NB4 (cell line): ENCODE data around the gene GBP7.

Source experiments
- MYC ChIP-seq: IDR thresholded peaks from 2 replicates; pipeline ENCODE4 v1.6.1; 2011; ENCODE audit warnings: low read depth, low read length
- TF ChIP-seq, protein P1 (sequence below): IDR thresholded peaks from one replicate; pipeline ENCODE4 v1.5.1; 2012; ENCODE audit warnings: low read depth, low read length
- TF ChIP-seq, protein P2 (sequence below): IDR thresholded peaks from 2 replicates; pipeline ENCODE4 v1.6.1; 2011; ENCODE audit warnings: low read depth, low read length

- TF ChIP-seq, protein P1, sequence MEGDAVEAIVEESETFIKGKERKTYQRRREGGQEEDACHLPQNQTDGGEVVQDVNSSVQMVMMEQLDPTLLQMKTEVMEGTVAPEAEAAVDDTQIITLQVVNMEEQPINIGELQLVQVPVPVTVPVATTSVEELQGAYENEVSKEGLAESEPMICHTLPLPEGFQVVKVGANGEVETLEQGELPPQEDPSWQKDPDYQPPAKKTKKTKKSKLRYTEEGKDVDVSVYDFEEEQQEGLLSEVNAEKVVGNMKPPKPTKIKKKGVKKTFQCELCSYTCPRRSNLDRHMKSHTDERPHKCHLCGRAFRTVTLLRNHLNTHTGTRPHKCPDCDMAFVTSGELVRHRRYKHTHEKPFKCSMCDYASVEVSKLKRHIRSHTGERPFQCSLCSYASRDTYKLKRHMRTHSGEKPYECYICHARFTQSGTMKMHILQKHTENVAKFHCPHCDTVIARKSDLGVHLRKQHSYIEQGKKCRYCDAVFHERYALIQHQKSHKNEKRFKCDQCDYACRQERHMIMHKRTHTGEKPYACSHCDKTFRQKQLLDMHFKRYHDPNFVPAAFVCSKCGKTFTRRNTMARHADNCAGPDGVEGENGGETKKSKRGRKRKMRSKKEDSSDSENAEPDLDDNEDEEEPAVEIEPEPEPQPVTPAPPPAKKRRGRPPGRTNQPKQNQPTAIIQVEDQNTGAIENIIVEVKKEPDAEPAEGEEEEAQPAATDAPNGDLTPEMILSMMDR, result no peak
- TF ChIP-seq MYC, result no peak
- TF ChIP-seq, protein P2, sequence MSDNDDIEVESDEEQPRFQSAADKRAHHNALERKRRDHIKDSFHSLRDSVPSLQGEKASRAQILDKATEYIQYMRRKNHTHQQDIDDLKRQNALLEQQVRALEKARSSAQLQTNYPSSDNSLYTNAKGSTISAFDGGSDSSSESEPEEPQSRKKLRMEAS, result no peak
Measured at GRCh38 chr1:89149229-89149628, 26.6 kb downstream of the GBP7 start.
